Transverse colon (tissue), 4 donors: ENCODE data around the gene LTBP2.

Source experiments
- EP300 ChIP-seq: sonication (generic); formaldehyde crosslinking; IDR thresholded peaks from one replicate; pipeline ENCODE4 v1.6.1; 2017; ENCODE audit warnings: antibody characterized with exemption, low read depth
- POLR2A ChIP-seq: fragments of 450-650 bp; IDR thresholded peaks from one replicate; pipeline ENCODE4 v1.6.1; 2016; ENCODE audit warnings: antibody characterized with exemption, mild to moderate bottlenecking, moderate library complexity
- POLR2AphosphoS5 ChIP-seq, 3 donors: sonication (generic); formaldehyde crosslinking; IDR thresholded peaks; one replicate each; pipeline ENCODE4 v1.6.1; 2016; ENCODE audit warnings: antibody characterized with exemption in 3 of 3
- TF ChIP-seq, protein P1 (sequence below), 5 experiments: fragments of 200-600 bp in 3 of 5; fragments of 450-650 bp in 2 of 5; sonication (generic) in 3 of 5; IDR thresholded peaks; 1 replicate in 2 of 5; 2 replicates in 3 of 5; pipeline ENCODE4 v1.5.1; 2016 to 2017; ENCODE audit warnings: antibody characterized with exemption in 5 of 5, inconsistent platforms in 3 of 5, mild to moderate bottlenecking in 2 of 5, moderate library complexity in 1 of 5

DNA sequence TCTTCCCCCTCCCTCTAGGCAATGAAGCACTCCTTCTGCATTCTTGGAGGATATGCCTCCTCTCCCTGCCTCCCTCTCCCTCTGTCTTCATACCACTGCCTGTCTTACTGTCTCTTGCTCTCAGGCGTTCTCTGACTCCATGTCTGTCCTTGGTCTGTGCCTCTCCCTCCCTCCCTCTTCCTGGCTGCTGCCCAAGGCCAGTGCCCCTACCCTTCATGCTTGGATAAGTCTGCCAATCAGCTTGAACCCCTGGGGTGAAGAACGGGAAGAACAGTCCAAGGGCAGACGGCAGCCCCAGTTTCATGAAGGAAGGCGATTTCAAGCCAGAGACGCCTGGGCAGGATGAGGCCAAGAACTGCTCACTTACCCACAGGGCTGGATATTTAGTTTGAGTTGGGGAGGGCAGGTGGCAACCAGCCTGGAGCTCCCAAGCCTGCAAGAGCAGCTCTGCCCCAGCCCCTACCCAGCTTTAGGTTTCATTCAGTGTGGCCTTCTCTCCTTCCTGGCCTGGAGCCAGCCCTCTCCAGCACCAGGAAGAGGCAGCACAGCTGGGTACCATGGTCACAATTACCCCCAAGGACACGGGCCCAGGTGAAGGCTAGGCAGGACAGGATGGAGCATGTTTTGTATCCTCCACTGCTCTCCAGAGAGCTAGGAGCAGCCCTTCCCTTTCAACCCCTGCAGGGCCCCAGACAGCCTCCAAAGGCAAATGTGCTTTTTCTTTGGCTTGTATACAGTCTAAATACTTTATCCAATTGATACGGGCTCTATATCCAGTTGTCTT, 35.8 kb upstream of the LTBP2 start:
- no peak for TF ChIP-seq POLR2AphosphoS5 (IDR thresholded peaks at IDR 0.05)
- TF ChIP-seq, protein P1, sequence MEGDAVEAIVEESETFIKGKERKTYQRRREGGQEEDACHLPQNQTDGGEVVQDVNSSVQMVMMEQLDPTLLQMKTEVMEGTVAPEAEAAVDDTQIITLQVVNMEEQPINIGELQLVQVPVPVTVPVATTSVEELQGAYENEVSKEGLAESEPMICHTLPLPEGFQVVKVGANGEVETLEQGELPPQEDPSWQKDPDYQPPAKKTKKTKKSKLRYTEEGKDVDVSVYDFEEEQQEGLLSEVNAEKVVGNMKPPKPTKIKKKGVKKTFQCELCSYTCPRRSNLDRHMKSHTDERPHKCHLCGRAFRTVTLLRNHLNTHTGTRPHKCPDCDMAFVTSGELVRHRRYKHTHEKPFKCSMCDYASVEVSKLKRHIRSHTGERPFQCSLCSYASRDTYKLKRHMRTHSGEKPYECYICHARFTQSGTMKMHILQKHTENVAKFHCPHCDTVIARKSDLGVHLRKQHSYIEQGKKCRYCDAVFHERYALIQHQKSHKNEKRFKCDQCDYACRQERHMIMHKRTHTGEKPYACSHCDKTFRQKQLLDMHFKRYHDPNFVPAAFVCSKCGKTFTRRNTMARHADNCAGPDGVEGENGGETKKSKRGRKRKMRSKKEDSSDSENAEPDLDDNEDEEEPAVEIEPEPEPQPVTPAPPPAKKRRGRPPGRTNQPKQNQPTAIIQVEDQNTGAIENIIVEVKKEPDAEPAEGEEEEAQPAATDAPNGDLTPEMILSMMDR (IDR thresholded peaks at IDR 0.05), result no peak
- no peak for TF ChIP-seq EP300
- TF ChIP-seq POLR2A, result no peak
